Head of caudate nucleus (tissue), 42 donors: ENCODE results near the gene FGFBP1.
"Not testable (repeated sequence)": the region's sequence is repeated elsewhere in the genome, so short reads cannot be mapped to it uniquely, and the experiment has no call there.

Experiments
- DNase-seq, 42 donors: peaks; one replicate each; pipeline versions ENCODE4 v3.0.0 to v3.0.0-alpha.2; 2020 to 2021; ENCODE audit warnings: mixed read lengths in 7 of 42
- intact Hi-C: fragments of 100-400 bp; cut with DNase I; formaldehyde crosslinking; loops from one replicate; pipeline ENCODE4 v1.15.0; 2022

The FGFBP1 gene

DNA sequence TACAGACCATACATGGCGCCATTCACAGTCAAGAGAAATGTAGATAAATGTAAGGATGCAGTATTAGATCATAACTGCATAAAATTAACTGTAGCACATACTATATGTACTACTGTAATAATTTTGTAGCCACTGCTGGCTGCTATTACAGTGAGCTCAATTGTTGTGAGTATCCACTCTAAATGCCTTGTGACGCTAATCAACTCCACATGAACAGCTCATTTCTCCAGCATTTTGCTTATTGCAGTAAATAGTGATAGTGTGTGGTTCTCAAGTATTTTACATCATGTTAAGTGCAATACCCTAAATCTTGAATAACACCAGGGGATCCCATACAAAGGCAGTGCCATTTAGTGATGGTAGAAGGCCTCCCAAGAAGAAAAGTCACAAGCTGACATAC is 21.2 kb downstream of the FGFBP1 start:
- intact Hi-C loops = no loop called here

DNA sequence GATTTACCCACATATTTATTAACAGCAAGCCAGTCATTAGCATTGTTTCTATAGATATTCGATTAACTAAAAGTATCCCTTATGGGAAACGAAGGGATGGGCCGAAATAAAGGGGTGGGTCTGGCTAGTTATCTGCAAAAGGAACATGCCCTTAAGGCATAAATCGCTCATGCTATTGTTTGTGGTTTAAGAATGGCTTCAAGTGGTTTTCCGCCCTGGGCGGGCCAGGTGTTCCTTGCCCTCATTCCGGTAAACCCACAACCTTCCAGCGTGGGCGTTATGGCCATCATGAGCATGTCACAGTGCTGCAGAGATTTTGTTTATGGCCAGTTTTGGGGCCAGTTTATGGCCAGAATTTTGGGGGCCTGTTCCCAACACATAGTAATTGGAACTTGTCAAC is 22.2 kb downstream of the FGFBP1 start:
- DNase-seq, intact Hi-C loops: not testable (repeated sequence)

More for the DNA sequence above, 21.2 kb downstream of the FGFBP1 start:
- no peak for DNase-seq

DNA sequence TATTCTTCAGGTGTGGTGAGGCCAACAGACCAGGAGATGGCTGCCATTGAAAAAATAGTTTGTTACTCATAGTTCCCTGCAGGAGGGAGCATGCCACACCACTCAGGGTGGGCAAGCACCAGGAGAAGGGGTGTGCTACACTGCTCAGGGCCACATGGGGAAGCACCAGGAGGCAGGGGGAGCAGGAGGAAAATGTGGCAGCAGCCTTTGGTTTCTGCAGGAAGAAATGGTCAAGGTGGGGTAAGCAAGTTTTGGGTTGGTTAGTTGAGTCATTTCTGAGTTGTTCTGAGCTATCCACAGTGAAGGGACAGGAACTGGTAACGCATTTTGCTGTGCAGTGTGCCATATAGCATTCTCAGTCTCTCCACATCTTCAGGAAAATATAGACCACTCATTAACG is 23.8 kb downstream of the FGFBP1 start:
- DNase-seq = no peak
- intact Hi-C loops = no loop called here

DNA sequence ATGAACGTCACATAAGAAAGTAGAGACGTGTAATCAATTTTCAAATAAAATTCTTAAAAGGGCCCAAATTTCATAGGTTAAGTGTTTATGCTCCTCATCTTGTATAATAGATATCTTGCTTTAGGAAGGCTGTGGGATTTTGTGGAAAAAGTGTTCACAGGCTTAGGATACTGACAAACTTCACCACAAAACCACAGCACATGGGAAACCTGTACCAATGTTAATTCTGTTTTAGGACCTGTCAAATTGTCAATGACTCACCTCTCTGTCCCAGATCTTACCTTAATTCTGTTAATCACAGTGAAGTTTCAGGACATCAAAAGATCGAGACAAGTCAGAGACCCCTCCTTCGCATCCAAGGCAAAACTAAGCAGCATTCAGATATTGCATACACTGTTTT is 24.2 kb downstream of the FGFBP1 start:
- intact Hi-C loops = no loop called here
- DNase-seq = no peak

DNA sequence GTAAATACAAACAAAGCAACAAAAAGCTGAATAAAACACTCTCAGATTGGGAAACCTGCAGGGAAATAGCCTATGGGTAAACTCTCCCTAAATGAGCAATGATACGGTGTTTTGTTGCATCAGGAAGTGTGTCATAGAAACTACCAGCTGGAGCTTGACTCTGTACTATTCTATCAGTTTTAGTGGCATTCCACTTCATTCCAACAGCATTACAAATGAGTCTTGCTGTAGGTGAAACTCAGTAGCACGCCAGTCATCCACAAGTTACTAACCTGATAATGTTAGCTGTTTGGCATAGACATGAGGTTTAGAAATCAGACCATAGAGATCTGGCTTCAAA is 24.9 kb downstream of the FGFBP1 start:
- intact Hi-C loops = no loop called here

DNA sequence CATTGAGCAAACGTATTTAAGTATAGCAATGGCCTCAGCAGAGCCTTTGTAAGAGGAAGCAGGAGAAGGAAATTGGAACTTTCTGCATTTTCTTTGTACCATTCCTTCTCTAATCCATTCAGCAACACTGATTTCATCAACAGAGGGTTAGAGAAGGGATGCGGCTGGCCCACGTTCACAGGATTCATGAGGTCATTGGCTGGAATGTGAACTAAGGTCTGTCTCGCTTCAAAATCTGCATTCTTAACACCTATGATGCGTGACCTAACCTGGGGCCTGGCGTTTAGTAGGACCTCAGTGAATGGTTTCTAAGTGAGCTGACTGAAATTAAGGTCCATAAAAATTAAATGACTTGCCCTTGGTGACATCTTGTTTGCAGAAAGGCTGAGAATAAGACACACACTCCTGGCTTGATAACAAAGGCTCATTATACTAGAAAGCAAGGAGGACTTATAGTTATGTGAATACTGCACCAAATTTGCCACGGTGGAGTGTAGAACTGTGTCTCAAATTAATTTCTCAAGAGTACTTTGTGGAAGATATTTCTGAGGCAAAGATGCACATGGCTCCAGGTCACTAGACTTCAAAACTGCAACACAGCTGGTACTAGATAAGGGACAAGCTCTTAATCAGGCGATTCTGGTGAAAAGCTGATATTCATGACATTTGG is 25.4 kb downstream of the FGFBP1 start:
- intact Hi-C loops = no loop called here
- DNase-seq = no peak

More for the DNA sequence above, 24.9 kb downstream of the FGFBP1 start:
- DNase-seq = no peak

DNA sequence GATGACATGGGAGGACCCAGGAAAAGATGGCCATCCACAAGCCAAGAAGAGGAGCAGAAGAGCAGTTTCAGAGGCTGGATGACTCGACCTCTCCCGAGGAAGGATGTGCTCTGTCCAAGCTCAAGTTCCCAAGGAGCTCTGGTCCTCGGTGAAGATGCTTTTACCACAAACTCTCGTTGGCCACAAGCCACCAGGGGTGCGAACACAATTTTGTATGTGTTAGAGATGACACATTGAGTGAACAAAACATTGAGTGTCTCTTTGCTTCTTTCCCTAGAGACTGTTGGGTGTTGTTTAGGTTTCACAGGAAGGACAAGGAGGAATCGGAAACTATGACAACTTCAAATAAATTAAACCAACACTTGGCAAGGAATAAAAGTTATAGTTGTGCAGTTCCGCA is 26.3 kb downstream of the FGFBP1 start:
- no peak for DNase-seq
- intact Hi-C loops = no loop called here

DNA sequence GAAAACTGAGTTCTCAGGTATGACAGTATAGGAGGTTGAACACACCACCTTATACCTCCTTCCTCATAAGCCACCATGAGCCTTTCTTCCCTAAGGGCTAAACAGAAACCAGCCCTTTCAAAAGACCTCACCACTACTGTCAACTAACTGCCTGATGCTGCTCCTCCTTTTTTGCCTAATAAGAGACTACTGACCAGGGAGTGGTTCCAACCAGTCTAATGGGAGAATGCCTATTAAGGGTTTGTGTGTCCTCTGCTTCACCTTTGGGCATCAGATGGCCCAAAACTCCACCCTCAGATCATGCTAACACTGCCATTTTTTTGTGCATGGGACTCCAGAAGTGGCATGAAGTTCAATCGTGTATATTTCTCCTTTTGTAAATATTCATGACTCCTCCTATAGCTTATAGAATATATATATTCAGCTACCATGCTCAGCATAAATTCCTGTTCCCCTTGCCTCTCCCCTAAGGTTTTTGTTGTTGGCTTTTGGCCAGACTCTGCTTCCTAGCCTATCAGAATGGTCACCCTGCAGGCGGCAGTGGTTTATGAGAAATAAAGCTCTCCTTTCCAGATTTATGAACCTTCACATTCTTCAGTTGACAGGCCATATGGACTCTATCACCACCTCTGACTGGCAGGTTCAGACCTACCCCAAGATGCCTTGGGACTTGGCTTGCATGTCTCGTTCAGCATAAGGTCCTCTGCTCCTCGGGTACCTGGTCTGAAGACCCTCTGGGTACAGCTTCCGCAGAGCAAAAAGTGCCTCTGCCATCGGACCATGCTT is 28.2 kb downstream of the FGFBP1 start:
- no peak for DNase-seq
- intact Hi-C loops = no loop called here

DNA sequence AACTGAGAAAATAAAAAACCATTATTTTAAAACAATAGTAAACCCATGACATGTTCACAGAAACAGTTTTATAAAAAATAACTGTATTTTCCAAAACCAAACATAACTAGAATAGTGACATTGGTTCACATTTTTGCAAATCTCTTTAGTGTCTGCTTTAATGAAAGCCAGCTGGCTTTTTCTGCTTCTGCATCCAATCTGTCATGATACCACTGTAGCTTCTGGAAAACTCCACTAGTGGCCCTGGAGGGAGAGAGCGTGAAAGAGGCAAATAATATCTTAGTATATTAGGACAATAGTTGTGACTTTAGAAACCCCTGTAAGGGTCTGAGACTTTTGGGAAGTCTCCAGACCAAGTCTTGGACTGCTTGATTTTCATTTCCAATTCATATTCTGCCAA is 31.1 kb downstream of the FGFBP1 start:
- intact Hi-C loops = no loop called here
- DNase-seq = no peak

DNA sequence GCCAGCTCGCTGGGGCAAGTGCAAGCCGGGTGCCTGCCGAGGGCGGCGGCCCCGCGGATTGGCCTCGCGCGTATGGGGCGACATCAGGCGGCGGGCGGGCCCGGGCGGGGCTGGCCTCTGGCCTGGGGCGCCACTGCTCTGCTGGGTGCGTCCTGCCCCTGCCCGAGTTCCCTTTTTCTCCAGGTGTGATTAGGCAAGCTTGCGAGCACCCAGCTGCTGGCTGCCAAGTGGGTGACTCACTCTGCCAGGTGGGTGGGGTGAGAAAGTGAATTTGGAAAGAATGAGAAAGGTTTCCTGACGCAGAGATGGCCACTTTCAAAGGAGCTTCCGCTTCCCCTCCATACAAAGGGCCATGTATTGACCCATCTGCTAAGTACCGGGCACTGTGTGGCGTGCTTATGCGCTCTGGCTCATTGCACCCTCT is 32.5 kb downstream of the FGFBP1 start:
- DNase-seq = peak in 37 of 42 donors; percentile 10 to 80 (median 40)
- intact Hi-C loops = no loop called here

DNA sequence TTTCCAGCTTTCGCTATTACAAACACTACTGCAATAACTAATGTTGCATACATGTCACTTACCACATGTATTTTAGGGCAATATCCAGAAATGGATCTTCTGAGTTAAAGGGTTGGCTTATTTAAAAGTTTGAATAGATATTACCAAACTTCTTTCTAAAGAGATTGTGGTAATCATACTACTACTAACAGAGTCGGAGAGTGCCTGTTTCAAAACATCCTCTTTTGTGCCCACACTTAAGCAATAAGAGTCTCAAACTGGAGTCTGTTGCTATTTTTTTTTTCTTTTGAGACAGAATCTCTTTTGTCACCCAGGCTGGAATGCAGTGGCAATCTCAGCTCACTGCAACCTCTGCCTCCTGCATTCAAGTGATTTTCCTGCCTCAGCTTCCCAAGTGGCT is 35.8 kb downstream of the FGFBP1 start:
- intact Hi-C loops = no loop called here
- no peak for DNase-seq

DNA sequence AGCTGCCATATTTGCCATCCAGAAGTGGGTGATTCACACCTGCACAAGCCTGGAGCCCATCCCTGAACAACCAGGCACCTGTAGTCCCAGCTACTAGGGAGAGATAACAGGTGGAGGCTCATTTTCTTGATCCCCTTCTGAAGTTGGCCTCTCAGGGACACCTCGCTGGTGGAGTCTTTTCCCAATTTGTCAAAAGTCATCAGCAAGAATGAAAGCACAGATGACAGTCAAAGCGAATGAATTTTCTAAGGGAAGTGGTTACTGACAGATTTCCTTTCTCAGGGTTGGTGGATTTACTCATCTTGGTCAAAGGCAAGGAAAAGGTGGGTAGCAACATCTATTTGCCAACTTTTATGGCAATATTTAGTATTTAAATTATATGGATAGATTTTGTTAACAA is 36.5 kb downstream of the FGFBP1 start:
- DNase-seq = no peak
- intact Hi-C loops = no loop called here

DNA sequence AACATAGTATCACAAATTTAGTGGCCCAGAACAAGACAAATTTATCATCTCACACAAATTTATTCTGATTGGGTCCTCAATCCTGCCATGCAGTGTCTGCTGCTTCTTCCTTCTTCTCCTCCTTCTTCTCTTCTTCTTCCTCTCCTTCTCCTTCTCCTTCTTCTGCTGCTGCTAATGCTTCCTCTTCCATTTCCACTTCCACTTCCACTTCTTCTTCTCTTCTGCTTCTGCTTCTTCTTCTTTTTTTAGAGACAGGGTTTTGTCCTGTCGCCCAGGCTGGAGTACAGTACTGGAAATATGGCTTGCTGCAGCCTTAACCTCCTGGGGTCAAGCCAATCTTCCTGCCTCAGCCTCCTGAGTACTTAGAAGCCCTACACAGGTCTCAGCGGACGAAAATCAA is 37.5 kb downstream of the FGFBP1 start:
- no peak for DNase-seq
- intact Hi-C loops = no loop called here

DNA sequence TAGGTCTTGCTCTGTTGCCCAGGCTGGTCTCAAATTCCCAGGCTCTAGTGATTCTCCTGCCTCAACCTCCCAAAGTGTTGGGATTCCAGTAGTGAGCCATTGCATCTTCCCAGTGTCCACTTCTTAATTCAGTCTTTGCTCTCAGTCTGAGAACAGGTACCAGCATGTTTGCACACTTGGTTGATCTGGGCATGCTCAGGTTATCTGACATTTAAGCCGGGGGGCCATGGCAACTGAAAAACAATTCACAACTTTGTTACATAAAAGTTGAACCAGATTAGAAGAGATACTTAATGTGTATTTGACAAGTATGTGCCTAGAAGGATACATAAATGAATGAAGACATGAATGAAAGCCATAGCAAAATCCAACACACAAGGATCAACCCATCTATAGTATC is 39.0 kb downstream of the FGFBP1 start:
- DNase-seq = no peak
- intact Hi-C loops = no loop called here

DNA sequence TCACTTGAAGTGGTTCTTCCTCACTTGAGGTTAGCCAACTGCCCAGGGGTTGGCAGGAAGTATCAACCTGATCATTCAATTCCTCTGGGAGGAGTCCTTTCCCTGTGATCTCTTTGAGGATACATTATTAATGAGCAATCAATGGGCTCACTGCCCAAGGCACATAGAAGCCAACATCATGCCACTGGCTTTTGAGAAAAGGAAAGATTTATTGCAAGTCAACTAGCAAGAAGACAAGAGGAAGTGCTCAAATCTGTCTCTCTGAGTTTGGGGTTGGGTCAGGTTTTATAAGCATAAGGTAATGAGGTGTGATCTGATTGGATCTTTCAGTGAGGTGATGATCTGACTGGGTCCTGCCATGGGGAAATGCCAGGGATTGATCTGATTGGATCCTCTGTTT is 39.6 kb downstream of the FGFBP1 start:
- no peak for DNase-seq
- intact Hi-C loops = no loop called here

DNA sequence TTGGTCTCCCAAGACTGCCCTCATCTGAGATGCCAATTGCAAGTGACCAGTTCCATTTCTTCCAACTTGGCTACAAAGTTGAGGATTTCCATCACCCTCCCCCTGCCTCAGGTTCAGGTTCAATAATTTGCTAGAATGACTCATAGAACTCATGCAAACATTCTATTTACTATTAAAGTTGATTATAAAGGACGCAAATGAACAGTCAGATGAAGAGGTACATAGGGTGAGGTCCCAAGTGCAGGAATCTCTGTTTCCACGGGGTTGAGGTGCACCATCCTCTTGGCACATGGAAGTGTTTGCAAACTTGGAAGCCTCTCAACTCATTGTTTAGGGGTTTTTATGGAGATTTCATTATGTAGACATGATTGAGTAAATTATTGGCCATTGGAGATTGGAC is 41.0 kb downstream of the FGFBP1 start:
- intact Hi-C loops = no loop called here
- no peak for DNase-seq

DNA sequence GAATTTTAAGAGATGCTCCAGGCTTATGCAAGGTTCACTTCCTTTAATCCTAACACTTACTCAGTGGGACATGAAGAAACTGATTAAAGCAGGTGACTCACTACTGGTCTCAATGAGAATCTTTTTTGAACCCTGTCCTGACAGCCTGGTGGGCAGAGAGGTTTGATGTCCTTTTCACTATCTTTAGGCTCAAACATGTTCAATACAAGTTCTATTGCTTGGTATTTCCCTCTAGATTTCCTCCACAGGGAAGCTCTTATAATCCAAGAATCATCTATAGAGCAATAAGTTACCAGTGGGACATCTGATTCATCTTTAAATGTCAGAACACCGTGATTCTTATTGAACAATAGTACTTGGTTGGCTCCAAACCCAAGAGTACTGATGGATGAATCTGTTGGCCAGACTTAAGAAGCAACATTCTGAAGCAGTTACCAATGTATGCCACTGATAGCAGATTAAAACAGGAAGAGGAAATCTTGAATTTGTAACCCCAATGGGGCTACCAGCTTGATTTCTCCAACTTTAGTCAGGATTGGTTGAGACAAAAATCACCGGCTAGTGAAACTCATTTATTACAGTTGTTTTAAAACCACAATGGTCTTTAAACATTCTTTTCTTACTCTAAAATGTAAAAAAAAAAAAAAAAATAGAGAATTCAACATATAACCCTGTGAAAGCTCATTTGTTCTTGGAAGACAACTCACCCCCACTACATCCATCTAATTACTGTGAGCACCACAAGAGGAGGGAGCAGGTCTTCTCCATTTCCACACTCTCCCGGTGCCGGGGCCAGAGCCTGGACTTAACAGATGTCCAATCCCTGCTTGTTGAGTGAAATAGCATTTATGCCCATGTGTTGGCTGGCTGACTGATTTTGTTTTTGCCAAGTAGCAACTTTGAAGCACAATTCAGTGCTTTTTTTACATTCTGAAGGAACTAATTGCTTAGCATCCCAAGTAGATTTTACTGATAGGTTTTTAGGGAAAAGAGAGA is 43.3 kb downstream of the FGFBP1 start:
- no peak for DNase-seq
- intact Hi-C loops = no loop called here

DNA sequence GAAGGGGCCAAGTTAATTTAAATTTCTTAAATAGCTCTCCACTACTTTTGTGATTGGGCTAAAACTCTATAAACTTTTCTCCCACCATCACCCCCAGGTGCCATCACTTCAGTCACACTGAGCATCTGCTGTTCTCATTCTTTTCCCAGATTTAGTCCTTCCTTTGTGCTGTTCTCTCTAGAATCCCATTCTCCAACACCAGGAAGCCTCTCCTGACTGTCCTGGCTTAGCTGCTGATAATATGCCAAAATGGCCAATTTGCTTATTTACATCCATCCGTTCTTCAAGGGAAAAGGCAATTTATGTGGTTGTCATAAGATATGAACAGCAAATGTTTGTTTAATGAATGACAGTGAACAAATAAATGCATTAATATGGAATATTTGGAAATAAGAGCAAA is 44.1 kb downstream of the FGFBP1 start:
- intact Hi-C loops = no loop called here
- no peak for DNase-seq

DNA sequence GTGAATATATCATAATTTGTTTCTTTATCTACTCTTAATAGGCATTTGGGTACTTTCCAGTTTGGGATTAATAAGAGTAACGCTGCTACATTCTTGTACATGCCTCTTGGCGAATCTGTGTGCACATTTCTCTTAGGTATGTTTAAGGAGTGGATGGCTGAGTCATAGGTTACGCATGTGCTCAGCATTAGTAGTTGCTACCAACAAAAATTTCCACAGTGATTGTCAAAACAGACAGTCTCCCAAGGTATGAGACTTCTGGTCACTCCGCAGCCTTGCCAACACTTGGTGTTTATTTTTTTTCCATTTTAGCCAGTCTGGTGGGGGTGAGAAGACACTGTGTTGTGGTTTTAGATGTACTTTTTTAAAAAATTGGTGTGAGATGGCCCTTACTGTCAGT is 44.6 kb downstream of the FGFBP1 start:
- intact Hi-C loops = no loop called here
- no peak for DNase-seq

DNA sequence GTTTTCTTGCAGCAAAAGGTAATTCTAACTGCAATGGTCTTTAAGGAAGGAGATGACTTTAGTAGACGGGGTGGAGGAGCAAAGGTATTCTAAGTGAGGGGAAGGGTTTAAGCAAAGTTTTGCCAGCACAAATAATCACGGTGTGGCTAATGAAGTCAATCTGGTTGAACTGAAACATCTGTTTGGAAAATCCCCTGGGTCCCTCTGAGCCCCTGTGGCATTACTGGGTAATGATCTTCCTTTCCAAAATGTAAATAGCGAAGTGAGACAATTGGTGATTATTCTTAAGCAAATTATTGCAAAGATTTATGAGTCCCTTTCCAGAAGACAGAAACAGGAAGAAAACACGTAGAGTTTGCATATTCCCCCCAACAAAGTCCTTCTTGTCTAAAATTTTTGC is 47.2 kb downstream of the FGFBP1 start:
- no peak for DNase-seq
- intact Hi-C loops = no loop called here
